Measurements from ENCODE around the gene KRI1.

GRCh38 chr19:10566408-10566657 lies 523 bp upstream of the KRI1 start:
- TF ChIP-seq, protein P1, sequence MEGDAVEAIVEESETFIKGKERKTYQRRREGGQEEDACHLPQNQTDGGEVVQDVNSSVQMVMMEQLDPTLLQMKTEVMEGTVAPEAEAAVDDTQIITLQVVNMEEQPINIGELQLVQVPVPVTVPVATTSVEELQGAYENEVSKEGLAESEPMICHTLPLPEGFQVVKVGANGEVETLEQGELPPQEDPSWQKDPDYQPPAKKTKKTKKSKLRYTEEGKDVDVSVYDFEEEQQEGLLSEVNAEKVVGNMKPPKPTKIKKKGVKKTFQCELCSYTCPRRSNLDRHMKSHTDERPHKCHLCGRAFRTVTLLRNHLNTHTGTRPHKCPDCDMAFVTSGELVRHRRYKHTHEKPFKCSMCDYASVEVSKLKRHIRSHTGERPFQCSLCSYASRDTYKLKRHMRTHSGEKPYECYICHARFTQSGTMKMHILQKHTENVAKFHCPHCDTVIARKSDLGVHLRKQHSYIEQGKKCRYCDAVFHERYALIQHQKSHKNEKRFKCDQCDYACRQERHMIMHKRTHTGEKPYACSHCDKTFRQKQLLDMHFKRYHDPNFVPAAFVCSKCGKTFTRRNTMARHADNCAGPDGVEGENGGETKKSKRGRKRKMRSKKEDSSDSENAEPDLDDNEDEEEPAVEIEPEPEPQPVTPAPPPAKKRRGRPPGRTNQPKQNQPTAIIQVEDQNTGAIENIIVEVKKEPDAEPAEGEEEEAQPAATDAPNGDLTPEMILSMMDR (IDR thresholded peaks at IDR 0.05) = no peak
- TF ChIP-seq ZFX (IDR thresholded peaks at IDR 0.05; ENCODE audit: borderline replicate concordance) = no peak
